SK-N-SH (cell line): Measurements from ENCODE around the gene MYBBP1A. TPM values are rescaled to one million over a fixed set of nuclear protein-coding genes. Genes with fewer than 3 reads are reported as not detected.

Experiments
- CTCF ChIA-PET: fragments of 300-600, 350-600 bp; formaldehyde crosslinking; extraction: SDS; loops from one replicate; lab custom pipeline; 2021; lab: Yijun Ruan, JAX
- POLR2A ChIA-PET: fragments of 350-600 bp; sonication (Branson Sonifier 250); formaldehyde crosslinking; extraction: SDS; loops from one replicate; lab custom pipeline; 2020; ENCODE audit warnings: antibody characterized with exemption, inconsistent platforms; lab: Yijun Ruan, JAX
- DNase-seq: peaks from one replicate; pipeline ENCODE4 v3.0.0; 2012
- H2AFZ ChIP-seq: fragments of 200-600 bp; sonication (generic); 2 replicates; pipeline ENCODE4 v1.8.1; 2016; ENCODE audit warnings: antibody characterized with exemption, mild to moderate bottlenecking, low read depth
- H3F3A ChIP-seq: fragments of 200-600 bp; sonication (generic); replicated peaks from 2 replicates; pipeline ENCODE3; 2016; ENCODE audit warnings: antibody characterized with exemption, mild to moderate bottlenecking; ENCODE audit not compliant: insufficient read depth
- H3K27ac ChIP-seq, 2 experiments: fragments of 200-500 bp in 1 of 2; fragments of 200-600 bp in 1 of 2; sonication (Bioruptor generic) in 1 of 2; sonication (generic), shearing (Covaris generic) in 1 of 2; 2 replicates each; pipeline versions ENCODE4 v1.5.1 to v1.6.1; 2014 to 2016; ENCODE audit warnings: low read depth in 2 of 2, inconsistent platforms in 1 of 2, low read length in 1 of 2, mild to moderate bottlenecking in 1 of 2, mixed read lengths in 1 of 2
- H3K27me3 ChIP-seq: fragments of 200-600 bp; sonication (generic), shearing (Covaris generic); 2 replicates; pipeline ENCODE4 v1.6.1; 2016; ENCODE audit warnings: mixed run types; ENCODE audit not compliant: insufficient read depth
- H3K36me3 ChIP-seq, 2 experiments: fragments of 200-500 bp in 1 of 2; fragments of 200-600 bp in 1 of 2; sonication (Bioruptor generic) in 1 of 2; sonication (generic) in 1 of 2; replicated peaks in 1 of 2; 2 replicates each; pipeline versions ENCODE3 to v1.5.1; 2014 to 2016; ENCODE audit warnings: low read length in 1 of 2, mild to moderate bottlenecking in 1 of 2; ENCODE audit not compliant: insufficient read depth in 2 of 2, control insufficient read depth in 1 of 2
- H3K4me1 ChIP-seq, 2 experiments: fragments of 200-500 bp in 1 of 2; fragments of 200-600 bp in 1 of 2; sonication (Bioruptor generic) in 1 of 2; sonication (generic), shearing (Covaris generic) in 1 of 2; 2 replicates each; pipeline versions ENCODE4 v1.5.1 to v1.6.1; 2014 to 2016; ENCODE audit warnings: low read depth in 1 of 2, low read length in 1 of 2, mixed run types in 1 of 2; ENCODE audit not compliant: insufficient read depth in 2 of 2, control insufficient read depth in 1 of 2
- H3K4me2 ChIP-seq: fragments of 200-600 bp; sonication (generic), shearing (Covaris generic); 2 replicates; pipeline ENCODE4 v1.6.1; 2017; ENCODE audit warnings: mixed run types
- H3K4me3 ChIP-seq, 2 experiments: fragments of 200-500 bp in 1 of 2; fragments of 200-600 bp in 1 of 2; sonication (Bioruptor generic) in 1 of 2; sonication (generic), shearing (Covaris generic) in 1 of 2; 2 replicates each; pipeline versions ENCODE4 v1.5.1 to v1.8.1; 2014 to 2016; ENCODE audit warnings: low read depth in 2 of 2, inconsistent platforms in 1 of 2, low read length in 1 of 2, mild to moderate bottlenecking in 1 of 2, mixed read lengths in 1 of 2, moderate library complexity in 1 of 2
- H3K79me2 ChIP-seq: fragments of 200-600 bp; sonication (generic); 2 replicates; pipeline ENCODE4 v1.8.1; 2017; ENCODE audit warnings: mild to moderate bottlenecking; ENCODE audit not compliant: insufficient read depth
- H3K9ac ChIP-seq: fragments of 200-600 bp; sonication (generic); 2 replicates; pipeline ENCODE4 v1.6.1; 2017; ENCODE audit warnings: mixed run types
- H3K9me2 ChIP-seq: fragments of 200-600 bp; sonication (generic); 2 replicates; pipeline ENCODE4 v1.6.1; 2017; ENCODE audit warnings: mixed run types
- H3K9me3 ChIP-seq: fragments of 200-600 bp; sonication (generic); 2 replicates; pipeline ENCODE4 v1.6.1; 2017; ENCODE audit warnings: mixed run types, mild to moderate bottlenecking, moderate library complexity
- H4K20me1 ChIP-seq: fragments of 200-600 bp; sonication (generic); 2 replicates; pipeline ENCODE4 v1.6.1; 2017; ENCODE audit warnings: mild to moderate bottlenecking, mixed run types; ENCODE audit not compliant: insufficient read depth
- CTCF ChIP-seq: fragments of 200-600 bp; sonication (generic); IDR thresholded peaks from 2 replicates; pipeline ENCODE4 v1.6.1; 2017; ENCODE audit warnings: antibody characterized with exemption, mild to moderate bottlenecking, moderate library complexity
- ELF1 ChIP-seq: IDR thresholded peaks from 2 replicates; pipeline ENCODE4 v1.4.0; 2012
- EP300 ChIP-seq, 2 experiments: IDR thresholded peaks; 2 replicates each; pipeline versions ENCODE4 v1.4.0 to v1.6.1; 2012; ENCODE audit warnings: borderline replicate concordance in 1 of 2, low read depth in 1 of 2, low read length in 1 of 2
- FOSL2 ChIP-seq: IDR thresholded peaks from 2 replicates; pipeline ENCODE4 v1.4.0; 2012; ENCODE audit warnings: low read depth, mild to moderate bottlenecking, moderate library complexity, borderline replicate concordance
- FOXJ3 ChIP-seq: sonication (generic); formaldehyde crosslinking; IDR thresholded peaks from 2 replicates; pipeline ENCODE4 v1.5.1; 2020; ENCODE audit warnings: mild to moderate bottlenecking, missing genetic modification reagents
- FOXM1 ChIP-seq: IDR thresholded peaks from 2 replicates; pipeline ENCODE4 v1.4.0; 2012; ENCODE audit warnings: low read depth, mild to moderate bottlenecking
- GABPA ChIP-seq: IDR thresholded peaks from 2 replicates; pipeline ENCODE4 v1.4.0; 2012; ENCODE audit warnings: low read depth, mild to moderate bottlenecking
- SIN3A ChIP-seq: IDR thresholded peaks from 2 replicates; pipeline ENCODE4 v1.6.1; 2012; ENCODE audit warnings: low read depth, mild to moderate bottlenecking, low read length, moderate library complexity, borderline replicate concordance
- TAF1 ChIP-seq: IDR thresholded peaks from 2 replicates; pipeline ENCODE4 v1.6.1; 2012; ENCODE audit warnings: low read depth, mild to moderate bottlenecking, low read length, moderate library complexity, borderline replicate concordance
- TEAD4 ChIP-seq: IDR thresholded peaks from 2 replicates; pipeline ENCODE4 v1.4.0; 2012; ENCODE audit warnings: mild to moderate bottlenecking, borderline replicate concordance; ENCODE audit not compliant: insufficient read depth
- USF2 ChIP-seq: fragments of 150-350 bp; IDR thresholded peaks from 2 replicates; pipeline ENCODE4 v1.6.1; 2017; ENCODE audit warnings: antibody characterized with exemption, low read length, low read depth, borderline replicate concordance
- YY1 ChIP-seq: IDR thresholded peaks from 2 replicates; pipeline ENCODE4 v1.4.0; 2012; ENCODE audit warnings: low read depth, mild to moderate bottlenecking
- WGBS: methylation state at CpG from one replicate; pipeline ENCODE4 v1.1.6; 2017; ENCODE audit warnings: low lambda C conversion rate; 5-methylcytosine and 5-hydroxymethylcytosine counted together
- polyA plus RNA-seq, 3 experiments: library from polyadenylated mRNA; depleted of rRNA; stranded (reverse); fragments of >200 nt; gene quantifications; 2 replicates each; pipeline ENCODE4 v1.2.3, GENCODE V29; 2012
- TF ChIP-seq, protein P1 (sequence below): IDR thresholded peaks from 2 replicates; pipeline ENCODE4; 2012
- TF ChIP-seq, protein P2 (sequence below): IDR thresholded peaks from 2 replicates; pipeline ENCODE4 v1.6.1; 2012; ENCODE audit warnings: mild to moderate bottlenecking, low read depth, low read length, moderate library complexity
- TF ChIP-seq, protein P3 (sequence below): IDR thresholded peaks from 2 replicates; pipeline ENCODE4 v1.4.0; 2012; ENCODE audit warnings: low read depth
- TF ChIP-seq, protein P4 (sequence below): fragments of 150-350 bp; IDR thresholded peaks from 2 replicates; pipeline ENCODE4 v1.6.1; 2016; ENCODE audit warnings: mild to moderate bottlenecking, low read depth, low read length

Gene MYBBP1A
- polyA plus RNA-seq, 1 of the 3 experiments (the other 2 are of a cell fraction): 93.0 TPM

DNA sequence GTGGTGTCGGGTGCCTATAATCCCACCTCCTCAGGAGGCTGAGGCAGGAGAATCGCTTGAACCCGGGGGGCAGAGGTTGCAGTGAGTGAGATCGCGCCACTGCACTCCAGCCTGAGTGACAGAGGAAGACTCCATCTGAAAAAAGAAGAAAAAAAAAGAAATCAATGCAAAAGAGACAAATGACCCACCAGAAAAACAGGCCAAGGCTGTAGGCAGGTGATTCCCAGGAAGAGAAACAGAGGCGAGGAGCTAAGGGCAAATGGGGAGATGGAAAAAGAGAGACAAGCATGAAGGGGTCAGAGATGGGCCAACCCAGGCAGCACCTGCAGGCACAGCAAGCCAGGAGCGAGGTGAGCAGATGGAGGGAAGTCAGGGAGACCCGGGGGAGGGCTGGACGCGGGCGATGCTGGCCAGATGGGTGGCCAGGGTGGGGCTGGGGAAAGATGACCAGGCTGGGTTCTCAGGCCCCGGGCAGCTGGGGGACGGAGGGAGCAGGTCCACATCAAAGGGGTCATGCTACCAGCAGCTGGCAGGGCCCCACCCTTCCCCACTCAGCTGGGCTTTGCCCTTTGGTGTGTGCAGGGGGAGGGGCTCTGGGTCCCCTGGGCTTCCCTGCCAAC is 25.5 kb downstream of the MYBBP1A start:
- H3K27ac ChIP-seq: no peak overlapping the region
- no peaks in the 10 kb centered on the region for H3K27me3 ChIP-seq
- H3F3A ChIP-seq: no peaks in the 10 kb centered on the region
- no peaks in the 10 kb centered on the region for H4K20me1 ChIP-seq
- H3K4me1 ChIP-seq: peaks cover 0 to 17% of the 10 kb centered on the region in 2 experiments; a peak in 1 of 4 replicates
- no peaks in the 10 kb centered on the region for H3K9me2 ChIP-seq
- TF ChIP-seq FOXM1 (no peak), GABPA (no peak), TEAD4 (no peak), CTCF (no peak), FOXJ3 (CRISPR knock-in tag) (no peak)
- TF ChIP-seq, protein P1, sequence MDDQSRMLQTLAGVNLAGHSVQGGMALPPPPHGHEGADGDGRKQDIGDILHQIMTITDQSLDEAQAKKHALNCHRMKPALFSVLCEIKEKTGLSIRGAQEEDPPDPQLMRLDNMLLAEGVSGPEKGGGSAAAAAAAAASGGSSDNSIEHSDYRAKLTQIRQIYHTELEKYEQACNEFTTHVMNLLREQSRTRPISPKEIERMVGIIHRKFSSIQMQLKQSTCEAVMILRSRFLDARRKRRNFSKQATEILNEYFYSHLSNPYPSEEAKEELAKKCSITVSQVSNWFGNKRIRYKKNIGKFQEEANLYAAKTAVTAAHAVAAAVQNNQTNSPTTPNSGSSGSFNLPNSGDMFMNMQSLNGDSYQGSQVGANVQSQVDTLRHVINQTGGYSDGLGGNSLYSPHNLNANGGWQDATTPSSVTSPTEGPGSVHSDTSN: no peak
- TF ChIP-seq, protein P2, sequence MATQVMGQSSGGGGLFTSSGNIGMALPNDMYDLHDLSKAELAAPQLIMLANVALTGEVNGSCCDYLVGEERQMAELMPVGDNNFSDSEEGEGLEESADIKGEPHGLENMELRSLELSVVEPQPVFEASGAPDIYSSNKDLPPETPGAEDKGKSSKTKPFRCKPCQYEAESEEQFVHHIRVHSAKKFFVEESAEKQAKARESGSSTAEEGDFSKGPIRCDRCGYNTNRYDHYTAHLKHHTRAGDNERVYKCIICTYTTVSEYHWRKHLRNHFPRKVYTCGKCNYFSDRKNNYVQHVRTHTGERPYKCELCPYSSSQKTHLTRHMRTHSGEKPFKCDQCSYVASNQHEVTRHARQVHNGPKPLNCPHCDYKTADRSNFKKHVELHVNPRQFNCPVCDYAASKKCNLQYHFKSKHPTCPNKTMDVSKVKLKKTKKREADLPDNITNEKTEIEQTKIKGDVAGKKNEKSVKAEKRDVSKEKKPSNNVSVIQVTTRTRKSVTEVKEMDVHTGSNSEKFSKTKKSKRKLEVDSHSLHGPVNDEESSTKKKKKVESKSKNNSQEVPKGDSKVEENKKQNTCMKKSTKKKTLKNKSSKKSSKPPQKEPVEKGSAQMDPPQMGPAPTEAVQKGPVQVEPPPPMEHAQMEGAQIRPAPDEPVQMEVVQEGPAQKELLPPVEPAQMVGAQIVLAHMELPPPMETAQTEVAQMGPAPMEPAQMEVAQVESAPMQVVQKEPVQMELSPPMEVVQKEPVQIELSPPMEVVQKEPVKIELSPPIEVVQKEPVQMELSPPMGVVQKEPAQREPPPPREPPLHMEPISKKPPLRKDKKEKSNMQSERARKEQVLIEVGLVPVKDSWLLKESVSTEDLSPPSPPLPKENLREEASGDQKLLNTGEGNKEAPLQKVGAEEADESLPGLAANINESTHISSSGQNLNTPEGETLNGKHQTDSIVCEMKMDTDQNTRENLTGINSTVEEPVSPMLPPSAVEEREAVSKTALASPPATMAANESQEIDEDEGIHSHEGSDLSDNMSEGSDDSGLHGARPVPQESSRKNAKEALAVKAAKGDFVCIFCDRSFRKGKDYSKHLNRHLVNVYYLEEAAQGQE: no peak
- no peak overlapping the region for H2AFZ ChIP-seq
- no peak overlapping the region for H3K4me2 ChIP-seq
- H3K36me3 ChIP-seq: no peaks in the 10 kb centered on the region
- 82% methylated on average over 13 of the region's 13 CpGs for WGBS
- ChIA-PET CTCF (no interaction called here), POLR2A (no interaction called here)
- no peak for DNase-seq
- no peak overlapping the region for H3K9ac ChIP-seq
- H3K4me3 ChIP-seq: no peak overlapping the region
- H3K9me3 ChIP-seq: no peaks in the 10 kb centered on the region
- H3K79me2 ChIP-seq: no peaks in the 10 kb centered on the region

DNA sequence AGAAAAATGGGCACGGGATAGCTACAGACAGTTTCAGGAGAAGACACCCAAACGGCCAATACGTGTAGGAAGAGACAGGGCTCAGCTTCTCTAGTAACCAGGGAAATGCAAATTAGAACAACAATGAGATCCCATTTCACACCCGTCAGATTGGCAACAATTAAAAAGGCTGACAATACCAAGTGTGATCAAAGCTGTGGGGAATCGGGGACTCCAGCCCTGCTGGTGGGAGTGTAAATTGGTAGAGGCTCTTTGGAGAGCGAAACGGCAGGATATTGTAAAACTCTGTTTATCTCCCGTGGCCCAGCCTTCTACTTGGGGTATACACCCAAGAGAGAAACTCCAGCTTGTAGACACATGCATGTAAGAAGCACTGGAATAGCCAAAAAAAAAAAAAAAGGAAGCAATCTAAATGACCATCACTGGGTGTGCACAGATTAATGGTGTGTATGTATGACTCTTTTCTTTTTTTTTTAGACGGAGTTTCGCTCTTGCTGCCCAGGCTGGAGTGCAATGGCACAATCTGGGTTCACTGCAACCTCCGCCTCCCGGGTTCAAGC is 27.5 kb downstream of the MYBBP1A start:
- 79% methylated on average over 12 of the region's 12 CpGs for WGBS
- H3K9me2 ChIP-seq: no peaks in the 10 kb centered on the region
- ChIA-PET POLR2A (no interaction called here), CTCF (interaction anchor here (1.3 kb wide), 1 partner anchor 39 kb away, joined by 4 read pairs; no protein-coding TSS in a partner anchor)
- no peaks in the 10 kb centered on the region; a peak in 1 of 4 replicates for H3K4me1 ChIP-seq
- H3K27me3 ChIP-seq: no peaks in the 10 kb centered on the region
- no peaks in the 10 kb centered on the region for H3K9me3 ChIP-seq
- no peaks in the 10 kb centered on the region for H3K79me2 ChIP-seq
- H2AFZ ChIP-seq: no peak overlapping the region
- no peak overlapping the region for H3K27ac ChIP-seq
- H3K36me3 ChIP-seq: no peaks in the 10 kb centered on the region
- H3K4me2 ChIP-seq: no peak overlapping the region
- no peak overlapping the region for H3K9ac ChIP-seq
- DNase-seq: no peak
- no peaks in the 10 kb centered on the region for H3F3A ChIP-seq
- H3K4me3 ChIP-seq: no peak overlapping the region
- no peaks in the 10 kb centered on the region for H4K20me1 ChIP-seq
- no peak for TF ChIP-seq YY1
- TF ChIP-seq, protein P3, sequence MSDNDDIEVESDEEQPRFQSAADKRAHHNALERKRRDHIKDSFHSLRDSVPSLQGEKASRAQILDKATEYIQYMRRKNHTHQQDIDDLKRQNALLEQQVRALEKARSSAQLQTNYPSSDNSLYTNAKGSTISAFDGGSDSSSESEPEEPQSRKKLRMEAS: no peak
- TF ChIP-seq SIN3A: no peak
- no peak for TF ChIP-seq ELF1
- TF ChIP-seq FOSL2: no peak
- no peak for TF ChIP-seq USF2
- TF ChIP-seq EP300 (IDR thresholded peaks at IDR 0.05; ENCODE audit: borderline replicate concordance in 1 of 2, low read depth in 1 of 2, low read length in 1 of 2): no peak
- TF ChIP-seq, protein P4, sequence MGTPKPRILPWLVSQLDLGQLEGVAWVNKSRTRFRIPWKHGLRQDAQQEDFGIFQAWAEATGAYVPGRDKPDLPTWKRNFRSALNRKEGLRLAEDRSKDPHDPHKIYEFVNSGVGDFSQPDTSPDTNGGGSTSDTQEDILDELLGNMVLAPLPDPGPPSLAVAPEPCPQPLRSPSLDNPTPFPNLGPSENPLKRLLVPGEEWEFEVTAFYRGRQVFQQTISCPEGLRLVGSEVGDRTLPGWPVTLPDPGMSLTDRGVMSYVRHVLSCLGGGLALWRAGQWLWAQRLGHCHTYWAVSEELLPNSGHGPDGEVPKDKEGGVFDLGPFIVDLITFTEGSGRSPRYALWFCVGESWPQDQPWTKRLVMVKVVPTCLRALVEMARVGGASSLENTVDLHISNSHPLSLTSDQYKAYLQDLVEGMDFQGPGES: no peak
- no peak for TF ChIP-seq TAF1
